Measurements from ENCODE around the gene SUSD6.

DNA sequence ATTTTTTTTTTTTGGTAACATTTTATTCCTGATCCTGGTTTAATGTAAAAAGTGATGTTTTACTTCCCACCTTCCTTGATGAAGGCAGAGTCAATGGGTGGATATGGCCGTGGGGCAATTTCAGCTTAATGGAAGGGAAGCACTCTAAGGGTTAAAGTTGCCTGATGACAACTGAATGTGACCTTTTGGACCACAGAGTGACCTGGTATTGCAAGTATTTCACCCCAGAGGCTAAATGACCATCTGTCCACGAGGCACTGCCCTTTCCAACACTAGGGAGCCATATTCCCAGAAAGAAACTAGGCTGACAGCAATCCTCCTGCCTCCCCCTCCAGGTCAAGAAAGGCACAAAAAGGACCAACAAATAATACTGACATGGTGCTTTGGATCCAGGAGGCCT lies 41.5 kb upstream of the SUSD6 start:
- TF ChIP-seq POLR2AphosphoS5 (IDR thresholded peaks at IDR 0.05; ENCODE audit: low read depth) (no peak), CTCF (conservative IDR thresholded peaks at IDR 0.05; ENCODE audit: low read depth in 2 of 2) (no peak), EZH2phosphoT487 (IDR thresholded peaks at IDR 0.05; ENCODE audit: unreplicated experiment) (no peak), EZH2 (IDR thresholded peaks at IDR 0.05; ENCODE audit: low read depth, unreplicated experiment) (no peak), JUNB (IDR thresholded peaks at IDR 0.05; ENCODE audit: unreplicated experiment) (no peak), CREB1 (CRISPR knock-in tag; IDR thresholded peaks at IDR 0.05; ENCODE audit: low read depth) (no peak), ETS1 (IDR thresholded peaks at IDR 0.05) (no peak), NANOG (IDR thresholded peaks at IDR 0.05; ENCODE audit: borderline replicate concordance) (no peak), STAT1 (IDR thresholded peaks at IDR 0.05; ENCODE audit: unreplicated experiment) (no peak), ZNF331 (CRISPR knock-in tag; IDR thresholded peaks at IDR 0.05; ENCODE audit: low read depth) (no peak), ZNF114 (CRISPR knock-in tag; IDR thresholded peaks at IDR 0.05) (no peak)
- TF ChIP-seq, protein P1, sequence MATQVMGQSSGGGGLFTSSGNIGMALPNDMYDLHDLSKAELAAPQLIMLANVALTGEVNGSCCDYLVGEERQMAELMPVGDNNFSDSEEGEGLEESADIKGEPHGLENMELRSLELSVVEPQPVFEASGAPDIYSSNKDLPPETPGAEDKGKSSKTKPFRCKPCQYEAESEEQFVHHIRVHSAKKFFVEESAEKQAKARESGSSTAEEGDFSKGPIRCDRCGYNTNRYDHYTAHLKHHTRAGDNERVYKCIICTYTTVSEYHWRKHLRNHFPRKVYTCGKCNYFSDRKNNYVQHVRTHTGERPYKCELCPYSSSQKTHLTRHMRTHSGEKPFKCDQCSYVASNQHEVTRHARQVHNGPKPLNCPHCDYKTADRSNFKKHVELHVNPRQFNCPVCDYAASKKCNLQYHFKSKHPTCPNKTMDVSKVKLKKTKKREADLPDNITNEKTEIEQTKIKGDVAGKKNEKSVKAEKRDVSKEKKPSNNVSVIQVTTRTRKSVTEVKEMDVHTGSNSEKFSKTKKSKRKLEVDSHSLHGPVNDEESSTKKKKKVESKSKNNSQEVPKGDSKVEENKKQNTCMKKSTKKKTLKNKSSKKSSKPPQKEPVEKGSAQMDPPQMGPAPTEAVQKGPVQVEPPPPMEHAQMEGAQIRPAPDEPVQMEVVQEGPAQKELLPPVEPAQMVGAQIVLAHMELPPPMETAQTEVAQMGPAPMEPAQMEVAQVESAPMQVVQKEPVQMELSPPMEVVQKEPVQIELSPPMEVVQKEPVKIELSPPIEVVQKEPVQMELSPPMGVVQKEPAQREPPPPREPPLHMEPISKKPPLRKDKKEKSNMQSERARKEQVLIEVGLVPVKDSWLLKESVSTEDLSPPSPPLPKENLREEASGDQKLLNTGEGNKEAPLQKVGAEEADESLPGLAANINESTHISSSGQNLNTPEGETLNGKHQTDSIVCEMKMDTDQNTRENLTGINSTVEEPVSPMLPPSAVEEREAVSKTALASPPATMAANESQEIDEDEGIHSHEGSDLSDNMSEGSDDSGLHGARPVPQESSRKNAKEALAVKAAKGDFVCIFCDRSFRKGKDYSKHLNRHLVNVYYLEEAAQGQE (IDR thresholded peaks at IDR 0.05; ENCODE audit: unreplicated experiment): no peak

Measured in GM23338 (cell line).